ENCODE measurements around the gene COPS6.

Gene COPS6

DNA sequence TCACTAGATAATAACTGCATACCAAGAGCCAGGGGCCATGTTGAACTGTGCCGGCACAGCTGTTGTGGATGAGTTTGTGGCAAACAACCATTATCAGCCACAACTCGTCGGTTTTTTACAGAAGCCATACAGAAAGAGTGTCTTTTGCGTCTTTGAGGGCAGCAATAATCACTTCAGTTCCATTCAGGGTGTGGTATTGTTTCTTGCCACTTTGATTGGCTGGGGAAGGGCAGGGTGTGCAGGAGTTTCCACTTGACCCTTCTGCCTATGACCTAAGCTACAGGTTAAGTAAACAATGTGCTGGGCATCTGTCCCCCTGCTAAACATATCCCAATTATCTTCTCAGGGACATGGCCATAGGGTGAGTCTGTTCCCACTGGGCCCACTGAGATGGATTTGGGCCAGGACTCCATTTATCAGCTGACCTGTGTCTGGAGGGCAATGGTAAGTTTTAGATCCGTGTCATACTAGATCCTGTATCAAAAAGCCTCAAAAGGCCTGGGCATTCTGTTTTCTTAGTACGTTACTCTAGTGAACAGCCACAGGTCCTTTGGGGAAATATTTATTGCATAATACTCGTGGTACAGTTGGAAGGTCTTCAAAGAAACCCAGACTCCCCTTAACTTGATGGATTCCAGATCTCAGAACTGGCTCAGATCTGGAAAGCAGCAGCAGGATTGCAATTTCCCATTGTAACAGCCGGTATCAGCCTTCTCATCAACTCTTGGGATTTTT, 23.1 kb upstream of the COPS6 start:
- peaks cover 15 to 65% (median 38%) of the 10 kb centered on the region in 4 experiments for H3K36me3 ChIP-seq (ENCODE audit: control insufficient read depth in 4 of 4, insufficient read depth in 4 of 4, low read length in 3 of 4)
- ChIA-PET CTCF (interaction anchor here (1.0 to 2.0 kb wide), 3 partner anchors 10 to 73 kb away, joined by 3 to 6 read pairs (median 4); no protein-coding TSS in a partner anchor), POLR2A (interaction anchor here (0.6 kb wide), 1 partner anchor 9 kb away, joined by 4 read pairs; no protein-coding TSS in a partner anchor)

DNA sequence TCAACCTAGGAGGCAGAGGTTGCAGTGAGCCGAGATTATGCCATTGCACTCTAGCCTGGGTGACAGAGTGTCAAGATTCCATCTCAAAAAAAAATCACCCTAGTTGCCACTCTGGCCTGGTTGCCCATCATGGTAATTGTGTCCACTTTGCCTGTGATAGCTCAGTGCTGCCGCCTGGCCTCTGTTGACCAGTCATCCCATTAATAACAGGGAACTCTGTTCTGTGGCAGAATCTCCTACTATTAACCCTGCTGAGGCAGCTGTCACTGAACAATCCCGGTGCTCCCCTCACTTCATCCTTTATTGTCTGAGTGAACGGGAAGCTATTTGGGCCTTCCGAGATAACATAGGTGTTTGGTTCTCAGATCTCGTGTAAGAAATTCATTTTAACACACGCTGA, 21.8 kb upstream of the COPS6 start:
- Histone ChIP-seq H3K4me3 (ENCODE audit: control insufficient read depth in 1 of 7, extremely low read depth in 1 of 7, insufficient read depth in 4 of 7, low read depth in 2 of 7, low read length in 6 of 7) (no peak overlapping the region), H3K36me3 (ENCODE audit: control insufficient read depth in 4 of 4, insufficient read depth in 4 of 4, low read length in 3 of 4) (peaks cover 23 to 66% (median 44%) of the 10 kb centered on the region in 4 experiments), H3K27ac (ENCODE audit: insufficient read depth in 1 of 2, low read depth in 1 of 2, low read length in 2 of 2, poor library complexity in 1 of 2, severe bottlenecking in 2 of 2) (no peak overlapping the region), H3K9me3 (ENCODE audit: control extremely low read depth in 1 of 5, control insufficient read depth in 4 of 5, insufficient read depth in 2 of 5, low read depth in 1 of 5, low read length in 4 of 5) (peaks cover 11 to 25% (median 21%) of the 10 kb centered on the region in 5 experiments), H3K4me1 (ENCODE audit: control extremely low read depth in 1 of 4, control insufficient read depth in 4 of 4, insufficient read depth in 4 of 4, low read length in 3 of 4) (no peaks in the 10 kb centered on the region), H3K27me3 (replicated peaks in 2 of 5; ENCODE audit: control insufficient read depth in 4 of 5, insufficient read depth in 5 of 5, low read length in 4 of 5) (no peaks in the 10 kb centered on the region)
- WGBS (ENCODE audit: insufficient coverage) = 97% methylated on average over 7 of the region's 7 CpGs
- POLR2A ChIA-PET = interaction anchor here (1.0 kb wide), 1 partner anchor 13 kb away, joined by 4 read pairs; no protein-coding TSS in a partner anchor
- CTCF ChIA-PET = interaction anchor here (1.0 to 1.4 kb wide), 2 partner anchors 9 to 15 kb away, joined by 3 to 8 read pairs; no protein-coding TSS in a partner anchor
- DNase-seq = no peak

More for the DNA sequence above, 23.1 kb upstream of the COPS6 start:
- peak in 1 of 3 donors; percentile 50 for DNase-seq
- peaks cover 2 to 12% (median 8%) of the 10 kb centered on the region in 5 experiments for H3K9me3 ChIP-seq (ENCODE audit: control extremely low read depth in 1 of 5, control insufficient read depth in 4 of 5, insufficient read depth in 2 of 5, low read depth in 1 of 5, low read length in 4 of 5)
- no peaks in the 10 kb centered on the region for H3K27me3 ChIP-seq (replicated peaks in 2 of 5; ENCODE audit: control insufficient read depth in 4 of 5, insufficient read depth in 5 of 5, low read length in 4 of 5)
- no peak overlapping the region for H3K4me3 ChIP-seq (ENCODE audit: control insufficient read depth in 1 of 7, extremely low read depth in 1 of 7, insufficient read depth in 4 of 7, low read depth in 2 of 7, low read length in 6 of 7)
- no peaks in the 10 kb centered on the region for H3K4me1 ChIP-seq (ENCODE audit: control extremely low read depth in 1 of 4, control insufficient read depth in 4 of 4, insufficient read depth in 4 of 4, low read length in 3 of 4)
- WGBS (ENCODE audit: insufficient coverage) = 98% methylated on average over 6 of the region's 8 CpGs
- no peak overlapping the region for H3K27ac ChIP-seq (ENCODE audit: insufficient read depth in 1 of 2, low read depth in 1 of 2, low read length in 2 of 2, poor library complexity in 1 of 2, severe bottlenecking in 2 of 2)

DNA sequence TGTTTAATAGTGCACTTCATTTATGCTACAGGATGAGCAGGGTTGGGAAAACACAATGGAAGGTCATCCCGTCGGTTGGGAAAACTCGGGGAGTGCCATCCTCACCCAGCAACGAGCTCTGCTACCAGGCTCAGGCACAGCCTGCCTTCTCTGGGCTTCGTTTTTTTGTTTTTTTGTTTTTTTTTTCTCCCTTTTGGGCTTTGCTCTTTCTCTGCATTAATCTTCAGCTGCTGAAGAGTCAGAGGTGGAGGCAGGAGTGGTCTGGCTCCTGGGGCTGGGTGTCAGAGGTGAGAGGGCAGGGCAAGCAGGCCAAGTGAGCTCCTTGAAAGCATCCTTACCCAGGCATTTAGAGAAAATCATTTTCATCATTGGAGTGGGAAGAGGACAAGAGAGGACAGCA, 18.8 kb upstream of the COPS6 start:
- 97% methylated on average over 4 of the region's 5 CpGs for WGBS (ENCODE audit: insufficient coverage)
- Histone ChIP-seq H3K4me3 (ENCODE audit: control insufficient read depth in 1 of 7, extremely low read depth in 1 of 7, insufficient read depth in 4 of 7, low read depth in 2 of 7, low read length in 6 of 7) (no peak overlapping the region), H3K27me3 (replicated peaks in 2 of 5; ENCODE audit: control insufficient read depth in 4 of 5, insufficient read depth in 5 of 5, low read length in 4 of 5) (no peaks in the 10 kb centered on the region), H3K36me3 (ENCODE audit: control insufficient read depth in 4 of 4, insufficient read depth in 4 of 4, low read length in 3 of 4) (peaks cover 41 to 74% (median 59%) of the 10 kb centered on the region in 4 experiments), H3K9me3 (ENCODE audit: control extremely low read depth in 1 of 5, control insufficient read depth in 4 of 5, insufficient read depth in 2 of 5, low read depth in 1 of 5, low read length in 4 of 5) (peaks cover 11 to 53% (median 41%) of the 10 kb centered on the region in 5 experiments), H3K4me1 (ENCODE audit: control extremely low read depth in 1 of 4, control insufficient read depth in 4 of 4, insufficient read depth in 4 of 4, low read length in 3 of 4) (no peaks in the 10 kb centered on the region), H3K27ac (ENCODE audit: insufficient read depth in 1 of 2, low read depth in 1 of 2, low read length in 2 of 2, poor library complexity in 1 of 2, severe bottlenecking in 2 of 2) (no peak overlapping the region)
- CTCF ChIA-PET = interaction anchor here (0.9 to 3.3 kb wide), 8 partner anchors 10 to 92 kb away, joined by 3 to 15 read pairs (median 4); partner anchors contain the start of gene ZNF3
- POLR2A ChIA-PET = no interaction called here
- DNase-seq = no peak

DNA sequence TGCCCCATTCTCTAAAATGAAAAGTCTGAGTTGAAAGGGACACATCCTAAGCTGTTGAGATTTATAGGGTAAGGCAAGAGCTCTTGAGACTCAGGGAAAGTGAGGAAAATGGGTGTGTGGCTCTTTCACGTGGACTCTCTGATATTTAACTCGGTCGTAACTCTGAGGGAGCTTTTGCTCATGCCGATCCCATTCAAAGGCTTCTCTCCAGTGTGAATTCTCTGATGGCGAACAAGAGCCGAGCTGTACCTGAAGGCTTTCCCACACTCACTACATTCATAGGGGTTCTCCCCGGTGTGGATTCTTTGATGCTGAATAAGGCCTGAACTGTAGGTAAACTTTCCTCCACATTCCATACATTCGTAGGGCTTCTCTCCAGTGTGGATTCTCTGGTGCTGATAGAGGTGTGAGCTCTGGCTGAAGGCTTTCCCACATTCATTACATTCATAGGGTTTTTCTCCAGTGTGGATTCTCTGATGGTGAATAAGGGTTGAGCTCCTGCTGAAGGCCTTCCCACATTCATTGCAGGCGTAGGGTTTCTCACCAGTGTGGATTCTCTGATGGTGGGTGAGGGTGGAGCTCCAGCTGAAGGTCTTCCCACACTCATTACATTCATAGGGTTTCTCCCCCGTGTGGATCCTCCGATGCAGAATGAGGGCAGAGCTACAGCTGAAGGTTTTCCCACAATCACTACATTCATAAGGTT, 17.6 kb upstream of the COPS6 start:
- H3K4me3 ChIP-seq (ENCODE audit: control insufficient read depth in 1 of 7, extremely low read depth in 1 of 7, insufficient read depth in 4 of 7, low read depth in 2 of 7, low read length in 6 of 7) = peak overlapping the region in 1 of 7 experiments; percentile 5
- DNase-seq = peak in 1 of 3 donors; percentile 21
- H3K36me3 ChIP-seq (ENCODE audit: control insufficient read depth in 4 of 4, insufficient read depth in 4 of 4, low read length in 3 of 4) = peaks cover 47 to 78% (median 70%) of the 10 kb centered on the region in 4 experiments

DNA sequence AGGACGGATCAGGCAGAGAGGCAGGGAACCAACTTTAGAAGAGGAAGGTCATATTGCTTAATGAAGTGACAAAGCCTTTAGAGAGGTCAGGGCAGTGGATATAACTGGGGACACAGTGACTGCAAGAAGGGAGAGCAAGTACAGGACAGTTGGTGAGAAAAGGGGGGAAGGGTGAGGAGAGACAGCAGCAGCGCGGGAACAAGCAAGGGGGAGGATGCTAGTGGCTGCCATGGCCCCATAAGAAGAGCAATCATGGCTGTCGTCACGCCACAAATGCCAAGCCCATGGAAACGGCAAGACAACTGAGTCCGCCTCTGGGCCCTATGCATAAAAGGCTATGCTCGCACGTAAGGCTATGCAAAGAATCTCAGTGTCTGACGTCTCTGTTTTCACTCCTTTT, 16.3 kb upstream of the COPS6 start:
- POLR2A ChIA-PET = interaction anchor here (1.4 kb wide), 1 partner anchor 9 kb away, joined by 4 read pairs; the partner anchor contains the start of gene ZNF3
- WGBS (ENCODE audit: insufficient coverage) = 100% methylated on average over 9 of the region's 10 CpGs

More for the DNA sequence above, 17.6 kb upstream of the COPS6 start:
- H3K27ac ChIP-seq (ENCODE audit: insufficient read depth in 1 of 2, low read depth in 1 of 2, low read length in 2 of 2, poor library complexity in 1 of 2, severe bottlenecking in 2 of 2) = no peak overlapping the region
- no peaks in the 10 kb centered on the region for H3K27me3 ChIP-seq (replicated peaks in 2 of 5; ENCODE audit: control insufficient read depth in 4 of 5, insufficient read depth in 5 of 5, low read length in 4 of 5)
- H3K9me3 ChIP-seq (ENCODE audit: control extremely low read depth in 1 of 5, control insufficient read depth in 4 of 5, insufficient read depth in 2 of 5, low read depth in 1 of 5, low read length in 4 of 5) = peaks cover 11 to 55% (median 41%) of the 10 kb centered on the region in 5 experiments
- CTCF ChIA-PET = interaction anchor here (0.9 to 3.3 kb wide), 14 partner anchors 8 to 139 kb away, joined by 3 to 15 read pairs (median 4); partner anchors contain the start of gene ZNF3
- H3K4me1 ChIP-seq (ENCODE audit: control extremely low read depth in 1 of 4, control insufficient read depth in 4 of 4, insufficient read depth in 4 of 4, low read length in 3 of 4) = no peaks in the 10 kb centered on the region
- POLR2A ChIA-PET = no interaction called here
- WGBS (ENCODE audit: insufficient coverage) = 98% methylated on average over 5 of the region's 11 CpGs

DNA sequence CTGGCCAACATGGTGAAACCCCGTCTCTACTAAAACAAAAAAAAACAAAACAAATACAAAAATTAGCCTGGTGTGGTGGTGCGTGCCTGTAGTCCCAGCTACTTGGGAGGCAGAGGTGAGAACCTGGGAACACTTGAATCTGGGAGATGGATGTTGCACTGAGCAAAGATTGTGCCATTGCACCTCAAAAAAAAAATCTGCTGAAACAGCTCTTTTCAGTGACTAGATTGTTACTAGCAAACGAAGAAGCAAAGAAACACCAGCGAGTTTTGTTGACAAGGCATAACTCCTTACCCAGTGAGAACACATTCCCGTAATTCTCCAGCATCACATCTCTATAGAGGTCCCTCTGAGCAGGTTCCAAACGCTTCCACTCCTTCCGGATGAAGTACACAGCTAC, 13.9 kb upstream of the COPS6 start:
- H3K36me3 ChIP-seq (ENCODE audit: control insufficient read depth in 4 of 4, insufficient read depth in 4 of 4, low read length in 3 of 4) = peaks cover 63 to 89% (median 86%) of the 10 kb centered on the region in 4 experiments
- no peak for DNase-seq
- H3K4me1 ChIP-seq (ENCODE audit: control extremely low read depth in 1 of 4, control insufficient read depth in 4 of 4, insufficient read depth in 4 of 4, low read length in 3 of 4) = peaks cover 3 to 5% (median 4%) of the 10 kb centered on the region in 4 experiments
- WGBS (ENCODE audit: insufficient coverage) = 98% methylated on average over 6 of the region's 7 CpGs
- H3K27ac ChIP-seq (ENCODE audit: insufficient read depth in 1 of 2, low read depth in 1 of 2, low read length in 2 of 2, poor library complexity in 1 of 2, severe bottlenecking in 2 of 2) = no peak overlapping the region
- POLR2A ChIA-PET = interaction anchor here (0.6 kb wide), 2 partner anchors 9 to 21 kb away, joined by 3 to 4 read pairs; no protein-coding TSS in a partner anchor
- CTCF ChIA-PET = interaction anchor here (0.6 to 2.8 kb wide), 5 partner anchors 11 to 83 kb away, joined by 3 to 8 read pairs (median 3); partner anchors contain the start of gene ZSCAN21
- no peak overlapping the region for H3K4me3 ChIP-seq (ENCODE audit: control insufficient read depth in 1 of 7, extremely low read depth in 1 of 7, insufficient read depth in 4 of 7, low read depth in 2 of 7, low read length in 6 of 7)
- H3K27me3 ChIP-seq (replicated peaks in 2 of 5; ENCODE audit: control insufficient read depth in 4 of 5, insufficient read depth in 5 of 5, low read length in 4 of 5) = no peaks in the 10 kb centered on the region
- peaks cover 11 to 51% (median 38%) of the 10 kb centered on the region in 5 experiments for H3K9me3 ChIP-seq (ENCODE audit: control extremely low read depth in 1 of 5, control insufficient read depth in 4 of 5, insufficient read depth in 2 of 5, low read depth in 1 of 5, low read length in 4 of 5)

More for the DNA sequence above, 16.3 kb upstream of the COPS6 start:
- H3K36me3 ChIP-seq (ENCODE audit: control insufficient read depth in 4 of 4, insufficient read depth in 4 of 4, low read length in 3 of 4) = peaks cover 55 to 86% (median 77%) of the 10 kb centered on the region in 4 experiments
- CTCF ChIA-PET = interaction anchor here (1.7 to 3.3 kb wide), 3 partner anchors 8 to 14 kb away, joined by 4 to 15 read pairs (median 10); partner anchors contain the start of gene ZNF3
- H3K27ac ChIP-seq (ENCODE audit: insufficient read depth in 1 of 2, low read depth in 1 of 2, low read length in 2 of 2, poor library complexity in 1 of 2, severe bottlenecking in 2 of 2) = no peak overlapping the region
- H3K9me3 ChIP-seq (ENCODE audit: control extremely low read depth in 1 of 5, control insufficient read depth in 4 of 5, insufficient read depth in 2 of 5, low read depth in 1 of 5, low read length in 4 of 5) = peaks cover 11 to 55% (median 41%) of the 10 kb centered on the region in 5 experiments
- H3K4me1 ChIP-seq (ENCODE audit: control extremely low read depth in 1 of 4, control insufficient read depth in 4 of 4, insufficient read depth in 4 of 4, low read length in 3 of 4) = no peaks in the 10 kb centered on the region
- H3K4me3 ChIP-seq (ENCODE audit: control insufficient read depth in 1 of 7, extremely low read depth in 1 of 7, insufficient read depth in 4 of 7, low read depth in 2 of 7, low read length in 6 of 7) = no peak overlapping the region
- no peaks in the 10 kb centered on the region for H3K27me3 ChIP-seq (replicated peaks in 2 of 5; ENCODE audit: control insufficient read depth in 4 of 5, insufficient read depth in 5 of 5, low read length in 4 of 5)
- DNase-seq = no peak
